Measurements from ENCODE around the gene USP10. TPM values are rescaled to one million over a fixed set of nuclear protein-coding genes. Genes with fewer than 3 reads are reported as not detected.
"Not testable (repeated sequence)": the region's sequence is repeated elsewhere in the genome, so short reads cannot be mapped to it uniquely, and the experiment has no call there.

The USP10 gene
- total RNA-seq, 1 donor from 2014 or later, result 177 TPM

DNA sequence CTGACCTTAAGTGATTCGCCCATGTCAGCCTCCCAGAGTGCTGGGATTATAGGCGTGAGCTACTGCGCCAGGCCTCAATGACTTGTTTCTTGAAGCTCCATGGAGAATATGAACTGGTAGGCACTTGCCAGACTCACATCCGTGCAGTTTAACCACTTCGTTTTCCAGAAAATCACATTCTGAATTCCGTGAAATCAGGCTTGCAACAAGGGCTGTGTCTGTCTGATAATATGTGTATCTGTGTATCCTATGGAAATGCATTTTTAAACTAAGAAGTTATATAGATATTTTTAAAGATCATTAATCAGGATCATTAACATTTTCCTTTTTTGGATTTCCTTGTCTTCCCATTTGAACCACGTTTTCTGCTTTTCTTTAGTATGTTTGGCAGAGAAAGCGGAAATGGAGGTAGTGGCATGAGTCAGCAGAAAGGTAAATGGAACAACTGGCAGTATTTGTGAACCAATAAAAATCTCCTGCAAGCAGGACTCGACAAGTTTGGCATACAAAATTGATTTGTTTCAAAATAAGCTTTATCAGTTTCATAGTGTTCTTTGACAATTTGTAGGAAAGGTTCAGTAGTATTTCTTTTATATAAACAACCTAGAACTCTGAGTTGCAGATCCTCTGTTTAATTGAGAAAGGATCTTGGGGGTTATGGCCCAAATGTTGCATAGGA, 33.0 kb downstream of the USP10 start:
- intact Hi-C loops (cut with micrococcal nuclease), result no loop called here
- no peak overlapping the region for H3K4me3 Mint-ChIP-seq
- H3K4me1 Mint-ChIP-seq, result peaks cover 44% of the 10 kb centered on the region
- no peaks in the 10 kb centered on the region for H3K9me3 Mint-ChIP-seq
- H3K36me3 Mint-ChIP-seq (ENCODE audit: low read depth), result peaks cover 18% of the 10 kb centered on the region
- no peak overlapping the region for H3K27ac Mint-ChIP-seq
- DNase-seq, result no peak
- H3K27me3 Mint-ChIP-seq, result no peaks in the 10 kb centered on the region

DNA sequence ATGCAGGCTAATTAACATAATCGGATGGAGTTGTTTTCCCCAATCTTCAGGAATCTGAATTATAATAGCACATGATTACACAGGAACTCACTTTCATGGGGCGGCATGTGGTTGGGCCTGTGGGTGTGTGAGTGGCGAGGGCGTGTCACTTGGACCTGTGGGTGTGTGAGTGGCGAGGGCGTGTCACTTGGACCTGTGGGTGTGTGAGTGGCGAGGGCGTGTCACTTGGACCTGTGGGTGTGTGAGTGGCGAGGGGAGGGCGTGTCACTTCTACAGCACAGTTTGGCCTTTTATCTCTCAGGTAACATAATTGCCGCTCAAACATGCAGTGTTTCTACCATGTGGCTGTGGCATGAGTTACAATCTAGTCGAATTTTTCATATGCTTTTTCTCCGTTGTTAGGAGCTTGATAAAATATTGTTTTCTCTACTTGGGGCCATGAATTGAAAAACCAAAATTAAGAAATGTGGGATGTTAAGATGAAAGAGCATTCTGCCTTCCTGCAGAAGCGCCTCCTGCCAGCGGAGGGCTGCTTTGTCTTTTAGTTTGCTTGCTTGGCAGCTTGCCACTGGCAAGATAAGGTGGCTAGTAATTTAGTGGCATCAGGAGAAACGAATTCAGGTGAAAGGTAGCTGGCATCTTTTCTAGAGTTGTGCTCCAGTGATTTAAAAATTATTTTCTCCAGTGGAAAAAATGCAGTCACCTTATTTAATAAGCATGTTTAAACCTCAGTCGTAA, 36.2 kb downstream of the USP10 start:
- Mint-ChIP-seq H3K9me3 (no peaks in the 10 kb centered on the region), H3K27ac (peak overlapping the region; percentile 34), H3K4me1 (peaks cover 44% of the 10 kb centered on the region), H3K4me3 (peak overlapping the region; percentile 17), H3K36me3 (ENCODE audit: low read depth) (peaks cover 26% of the 10 kb centered on the region), H3K27me3 (no peaks in the 10 kb centered on the region)
- peak; percentile 76 for DNase-seq
- intact Hi-C loops (cut with micrococcal nuclease), result loop anchor here (5.0 kb wide), 1 partner anchor 34 kb away; no protein-coding TSS in a partner anchor

DNA sequence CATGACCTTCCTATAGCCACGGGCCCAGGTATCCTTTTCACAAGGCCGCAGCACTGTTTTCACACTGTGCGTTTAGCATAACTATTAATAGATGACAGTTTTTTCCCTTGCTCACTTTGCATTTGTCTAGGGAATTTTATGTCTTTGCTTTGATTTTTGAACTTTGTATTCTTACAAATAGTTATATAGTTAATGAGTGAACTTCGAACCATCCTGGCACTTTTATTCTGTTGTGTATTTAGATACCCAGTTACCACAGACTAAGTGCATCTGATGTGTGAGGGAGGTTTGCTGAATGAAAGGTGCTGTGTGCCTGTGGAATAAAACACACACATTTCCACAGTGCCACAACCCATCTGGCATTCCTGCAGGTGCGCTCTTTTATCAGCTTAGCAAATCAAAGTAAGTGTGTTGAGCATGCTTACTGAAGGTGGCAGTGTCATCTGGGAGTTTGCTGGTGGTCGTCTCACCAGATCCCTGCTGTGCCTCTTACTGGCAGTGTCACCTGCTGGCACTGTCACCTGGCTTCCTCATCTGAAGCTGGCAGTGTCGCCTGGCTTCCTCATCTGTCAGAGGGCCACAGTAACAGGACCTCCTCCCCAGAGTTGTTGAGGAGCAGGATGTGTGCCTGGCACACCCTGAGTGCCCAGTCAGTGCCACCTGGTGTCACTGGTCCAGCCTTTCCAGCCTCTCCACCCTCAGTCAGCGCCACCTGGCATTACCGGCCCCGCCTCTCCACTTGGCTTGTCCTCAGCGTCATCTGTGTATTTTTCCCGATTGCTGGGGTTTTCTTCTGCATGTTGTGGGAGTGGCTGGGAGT, 37.6 kb downstream of the USP10 start:
- DNase-seq, result no peak
- peaks cover 51% of the 10 kb centered on the region for H3K4me1 Mint-ChIP-seq
- H3K36me3 Mint-ChIP-seq (ENCODE audit: low read depth), result peaks cover 36% of the 10 kb centered on the region
- no peak overlapping the region for H3K4me3 Mint-ChIP-seq
- H3K9me3 Mint-ChIP-seq, result no peaks in the 10 kb centered on the region
- H3K27me3 Mint-ChIP-seq, result no peaks in the 10 kb centered on the region
- H3K27ac Mint-ChIP-seq, result peak overlapping the region; percentile 71
- intact Hi-C loops (cut with micrococcal nuclease), result loop anchor here (1.0 to 5.0 kb wide), 5 partner anchors 11 to 223 kb away; no protein-coding TSS in a partner anchor

DNA sequence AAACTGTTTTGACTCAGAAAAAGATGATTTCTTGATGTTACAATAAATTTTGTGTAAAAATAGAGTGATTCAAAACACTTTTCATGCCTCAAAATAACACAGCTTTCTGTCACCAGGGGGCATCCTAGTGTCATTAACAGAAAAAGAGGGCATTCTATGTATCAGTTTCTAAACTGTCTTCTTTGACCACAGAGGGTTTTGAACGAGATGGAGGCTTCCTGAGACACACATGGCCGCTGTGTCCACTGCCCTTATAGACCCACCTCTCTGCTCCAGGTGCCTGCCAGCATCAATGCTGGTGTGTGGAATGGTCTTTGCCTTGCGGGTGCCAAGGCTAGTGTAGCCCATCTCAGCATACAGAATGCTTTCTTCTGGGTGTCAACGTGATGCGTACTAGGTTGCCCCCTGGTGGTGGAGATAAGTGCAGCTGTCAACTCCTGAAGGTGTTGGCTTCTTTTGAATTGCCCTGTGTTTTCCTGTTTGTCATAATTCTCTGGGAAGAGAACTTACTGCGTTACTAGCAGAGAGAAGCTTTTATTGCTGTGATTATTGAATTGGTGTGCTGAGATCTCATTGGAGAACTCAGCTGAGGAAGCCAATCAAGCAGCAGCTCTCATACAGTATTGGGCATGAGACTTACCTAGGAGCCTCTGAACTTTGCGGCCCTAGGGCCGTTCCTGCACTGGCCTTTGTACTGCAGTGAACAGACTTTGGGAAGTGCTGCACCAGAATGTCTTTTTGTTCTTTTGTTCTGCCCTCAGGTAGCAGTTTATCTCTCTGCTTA, 38.6 kb downstream of the USP10 start:
- peak; percentile 92 for DNase-seq
- Mint-ChIP-seq H3K4me1 (peaks cover 53% of the 10 kb centered on the region), H3K9me3 (no peaks in the 10 kb centered on the region), H3K27me3 (no peaks in the 10 kb centered on the region), H3K27ac (peak overlapping the region; percentile 71), H3K36me3 (ENCODE audit: low read depth) (peaks cover 40% of the 10 kb centered on the region), H3K4me3 (no peak overlapping the region)
- intact Hi-C loops (cut with micrococcal nuclease), result loop anchor here (1.0 to 5.0 kb wide), 5 partner anchors 12 to 224 kb away; no protein-coding TSS in a partner anchor

DNA sequence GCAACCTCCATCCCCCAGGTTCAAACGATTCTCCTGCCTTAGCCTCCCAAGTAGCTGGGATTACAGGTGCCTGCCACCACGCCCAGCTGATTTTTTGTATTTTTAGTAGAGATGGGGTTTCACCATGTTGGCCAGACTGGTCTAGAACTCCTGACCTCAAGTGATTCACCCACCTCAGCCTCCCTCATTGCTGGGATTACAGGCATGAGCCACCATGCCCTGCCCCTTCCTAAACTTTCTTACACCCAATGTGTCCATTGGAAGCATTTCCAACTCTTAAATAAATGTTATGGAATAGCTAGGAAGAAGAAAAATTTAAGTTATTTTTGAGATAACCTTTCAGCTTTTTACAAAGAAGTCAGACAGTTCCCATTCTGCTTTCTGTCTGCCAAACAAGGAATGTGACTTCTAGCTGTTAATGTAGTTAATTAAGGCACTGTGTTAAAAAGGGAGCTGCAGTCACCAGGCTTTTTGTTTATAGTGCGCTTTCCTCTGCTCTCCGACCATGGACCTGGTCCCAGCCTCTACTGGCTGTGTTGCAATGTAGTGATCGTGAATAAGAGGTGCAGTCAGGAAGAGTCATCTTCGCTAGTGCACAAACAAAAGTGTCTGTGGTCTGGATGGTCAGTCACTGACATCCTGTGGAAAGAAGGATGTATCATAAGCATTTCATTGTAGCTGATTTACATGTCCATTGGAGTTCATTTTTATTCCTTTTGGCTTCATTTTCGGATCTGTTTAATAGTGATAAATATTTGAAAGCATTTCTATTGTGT, 39.7 kb downstream of the USP10 start:
- Mint-ChIP-seq H3K27ac (no peak overlapping the region), H3K36me3 (ENCODE audit: low read depth) (peaks cover 36% of the 10 kb centered on the region), H3K4me3 (no peak overlapping the region), H3K9me3 (no peaks in the 10 kb centered on the region), H3K27me3 (no peaks in the 10 kb centered on the region), H3K4me1 (peaks cover 49% of the 10 kb centered on the region)
- DNase-seq, result no peak
- intact Hi-C loops (cut with micrococcal nuclease), result loop anchor here (2.0 to 5.0 kb wide), 3 partner anchors 13 to 225 kb away; no protein-coding TSS in a partner anchor

DNA sequence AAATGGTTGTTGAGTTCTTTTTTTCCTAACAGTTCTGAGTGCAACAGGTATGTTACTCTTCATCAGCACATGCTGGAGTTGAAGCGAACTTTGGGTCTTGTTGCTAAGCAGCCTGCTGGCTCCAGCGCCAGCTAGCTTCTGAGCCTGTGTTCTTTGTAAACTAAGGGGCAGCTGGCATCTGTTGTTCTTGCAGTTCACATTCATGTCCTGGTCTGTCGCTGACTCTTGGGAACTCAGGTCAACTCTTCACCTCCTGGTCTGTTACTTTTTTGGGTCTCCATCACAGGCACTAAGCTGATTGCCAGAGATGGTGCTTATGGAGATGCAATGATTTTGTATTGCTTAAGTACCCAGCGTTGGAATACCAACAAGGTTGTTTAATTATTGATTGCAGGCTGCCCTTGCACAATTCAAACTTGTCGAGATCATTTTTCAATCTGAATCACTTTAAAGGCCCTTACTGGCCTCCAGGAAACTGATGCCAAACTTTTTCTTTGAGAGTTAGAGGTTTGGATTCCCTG, 40.9 kb downstream of the USP10 start:
- H3K4me3 Mint-ChIP-seq, result no peak overlapping the region
- H3K4me1 Mint-ChIP-seq, result peaks cover 48% of the 10 kb centered on the region
- no peaks in the 10 kb centered on the region for H3K9me3 Mint-ChIP-seq
- no peaks in the 10 kb centered on the region for H3K27me3 Mint-ChIP-seq
- intact Hi-C loops (cut with micrococcal nuclease), result no loop called here
- H3K27ac Mint-ChIP-seq, result no peak overlapping the region
- DNase-seq, result no peak
- H3K36me3 Mint-ChIP-seq (ENCODE audit: low read depth), result peaks cover 42% of the 10 kb centered on the region

DNA sequence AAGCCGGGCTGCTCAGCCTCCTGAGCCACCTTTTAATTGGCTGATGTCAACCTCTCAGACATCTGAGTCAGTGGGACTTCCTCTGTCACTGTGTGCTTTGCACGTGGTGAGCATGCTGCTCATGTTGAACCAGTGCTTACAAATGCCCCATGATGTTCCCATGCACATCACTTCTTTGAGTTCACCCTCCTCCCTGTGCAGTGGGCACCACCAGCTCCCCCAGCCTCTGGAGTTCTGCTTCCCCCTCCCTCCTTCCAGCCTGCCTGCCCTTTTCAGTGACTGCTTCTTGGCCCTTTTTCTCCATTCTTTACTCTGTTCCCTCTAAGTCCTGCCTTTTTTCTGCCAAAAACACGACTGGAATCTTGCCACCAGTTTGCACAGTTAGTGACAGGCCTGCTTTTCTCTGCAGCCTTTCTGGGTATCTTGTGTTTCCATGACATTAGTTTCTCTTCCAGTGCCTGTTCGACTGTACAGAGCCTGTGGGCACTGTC, 41.6 kb downstream of the USP10 start:
- intact Hi-C loops (cut with micrococcal nuclease), result no loop called here
- Mint-ChIP-seq H3K9me3 (no peaks in the 10 kb centered on the region), H3K27ac (peak overlapping the region; percentile 77), H3K36me3 (ENCODE audit: low read depth) (peaks cover 38% of the 10 kb centered on the region), H3K27me3 (no peaks in the 10 kb centered on the region), H3K4me3 (no peak overlapping the region), H3K4me1 (peaks cover 41% of the 10 kb centered on the region)
- no peak for DNase-seq

DNA sequence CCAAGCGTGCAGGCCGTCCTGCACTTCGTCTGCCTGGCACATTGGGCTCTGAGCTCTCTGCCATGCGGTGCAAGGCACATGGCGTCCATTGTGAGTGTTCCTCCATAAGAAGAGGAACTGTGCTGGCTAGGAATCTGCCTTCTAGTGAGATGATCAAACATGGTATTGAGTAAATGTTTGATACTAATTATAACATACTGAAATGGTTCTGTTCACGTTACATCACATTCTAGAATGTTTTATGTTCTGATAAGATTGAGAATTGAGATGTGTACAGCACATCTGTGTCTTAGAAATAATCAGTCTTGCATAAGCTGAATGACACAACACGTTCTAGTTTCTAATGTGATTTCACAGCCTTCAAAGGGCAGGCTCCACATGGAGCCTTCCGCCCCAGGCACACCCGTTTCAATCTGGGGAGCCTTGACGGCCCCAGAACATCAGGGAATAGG, 42.9 kb downstream of the USP10 start:
- Mint-ChIP-seq H3K27me3 (no peaks in the 10 kb centered on the region), H3K9me3 (no peaks in the 10 kb centered on the region), H3K36me3 (ENCODE audit: low read depth) (peaks cover 38% of the 10 kb centered on the region), H3K4me1 (peaks cover 34% of the 10 kb centered on the region), H3K4me3 (no peak overlapping the region), H3K27ac (no peak overlapping the region)
- DNase-seq, result no peak
- intact Hi-C loops (cut with micrococcal nuclease), result no loop called here

DNA sequence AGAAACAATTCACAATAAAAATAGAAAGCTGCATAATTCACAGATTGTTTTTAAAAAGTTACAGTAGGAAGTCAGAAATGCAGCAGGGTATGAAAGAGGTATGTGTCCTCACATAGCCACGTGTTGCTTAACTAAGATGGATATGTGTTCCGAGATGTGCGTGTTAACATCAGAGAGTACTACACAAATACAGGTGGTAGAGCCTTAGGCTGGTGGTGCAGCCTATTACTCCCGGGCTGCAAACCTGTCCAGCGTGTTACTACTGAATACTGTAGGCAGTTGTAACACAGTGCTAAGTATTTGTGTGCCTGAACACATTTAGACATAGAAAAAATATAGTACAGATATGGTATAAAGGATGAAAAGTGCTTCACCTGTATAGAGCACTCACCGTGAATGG, 46.4 kb downstream of the USP10 start:
- H3K36me3 Mint-ChIP-seq (ENCODE audit: low read depth), result peaks cover 42% of the 10 kb centered on the region

DNA sequence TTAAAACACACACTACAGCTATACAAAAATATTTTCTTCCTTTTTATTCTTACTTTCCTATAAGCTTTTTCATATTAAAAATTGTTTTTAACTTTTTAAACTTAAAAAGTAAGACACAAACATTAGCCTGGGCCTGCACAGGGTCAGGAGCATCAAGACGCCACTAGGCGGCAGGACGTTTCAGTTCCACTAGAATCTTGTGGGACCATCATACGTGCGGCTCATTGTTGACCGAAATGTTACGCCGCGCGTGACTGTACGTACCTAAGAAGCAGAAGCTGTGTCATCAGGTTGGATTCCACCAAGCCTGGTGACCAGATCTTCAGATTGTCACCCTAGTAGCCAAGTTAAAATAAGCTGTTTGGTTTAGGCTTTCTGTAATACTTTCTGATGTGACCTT, 47.1 kb downstream of the USP10 start:
- H3K27me3 Mint-ChIP-seq, result no peaks in the 10 kb centered on the region
- no peak overlapping the region for H3K27ac Mint-ChIP-seq
- no peak for DNase-seq
- no peaks in the 10 kb centered on the region for H3K9me3 Mint-ChIP-seq
- H3K4me3 Mint-ChIP-seq, result no peak overlapping the region
- H3K36me3 Mint-ChIP-seq (ENCODE audit: low read depth), result peaks cover 38% of the 10 kb centered on the region
- intact Hi-C loops (cut with micrococcal nuclease), result no loop called here
- H3K4me1 Mint-ChIP-seq, result peaks cover 29% of the 10 kb centered on the region

More for the DNA sequence above, 46.4 kb downstream of the USP10 start:
- intact Hi-C loops (cut with micrococcal nuclease), result no loop called here
- Mint-ChIP-seq H3K27ac (no peak overlapping the region), H3K4me3 (no peak overlapping the region), H3K4me1 (peaks cover 28% of the 10 kb centered on the region), H3K27me3 (no peaks in the 10 kb centered on the region), H3K9me3 (no peaks in the 10 kb centered on the region)
- no peak for DNase-seq

DNA sequence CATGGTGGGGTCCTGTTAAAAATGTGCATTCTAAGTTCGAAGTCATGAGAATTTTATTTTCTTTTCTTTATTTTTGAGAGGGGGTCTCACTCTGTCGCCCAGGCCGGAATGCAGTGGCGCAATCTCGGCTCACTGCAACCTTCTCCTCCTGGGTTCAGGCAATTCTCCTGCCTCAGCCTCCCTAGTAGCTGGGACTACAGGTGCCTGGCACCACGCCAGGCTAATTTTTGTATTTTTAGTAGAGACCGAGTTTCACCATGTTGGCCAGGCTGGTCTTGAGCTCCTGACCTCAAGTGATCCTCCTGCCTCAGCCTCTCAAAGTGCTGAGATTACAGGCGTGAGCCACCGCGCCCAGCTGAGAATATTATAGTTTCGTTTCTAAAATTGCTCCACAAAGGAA, 48.4 kb downstream of the USP10 start:
- intact Hi-C loops (cut with micrococcal nuclease); H3K4me3 Mint-ChIP-seq; H3K9me3 Mint-ChIP-seq; DNase-seq; H3K27ac Mint-ChIP-seq; H3K27me3 Mint-ChIP-seq: not testable (repeated sequence)
- H3K4me1 Mint-ChIP-seq, result peaks cover 31% of the 10 kb centered on the region
- H3K36me3 Mint-ChIP-seq (ENCODE audit: low read depth), result peaks cover 36% of the 10 kb centered on the region

DNA sequence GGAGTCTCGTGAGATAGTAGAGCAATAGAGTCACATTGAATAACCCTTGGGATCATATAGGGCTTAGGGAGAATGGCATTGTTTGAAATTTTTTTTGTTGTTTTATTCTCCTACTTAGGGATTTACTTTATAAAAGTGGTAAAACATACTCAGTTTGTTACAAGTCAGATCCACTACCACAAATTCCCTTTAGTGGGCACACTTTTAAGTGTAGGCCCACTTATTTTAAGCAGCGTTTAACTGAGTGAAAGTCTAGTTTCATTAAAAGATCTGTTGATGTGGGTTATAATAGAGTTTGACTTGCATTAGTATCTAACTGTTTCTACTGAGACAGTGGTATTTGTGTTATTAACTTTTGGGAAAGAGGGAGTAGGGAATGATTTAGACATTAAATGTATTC, 49.3 kb downstream of the USP10 start:
- Mint-ChIP-seq H3K36me3 (ENCODE audit: low read depth) (peaks cover 36% of the 10 kb centered on the region), H3K27me3 (no peaks in the 10 kb centered on the region), H3K4me3 (no peak overlapping the region), H3K27ac (no peak overlapping the region), H3K4me1 (peaks cover 40% of the 10 kb centered on the region), H3K9me3 (no peaks in the 10 kb centered on the region)
- intact Hi-C loops (cut with micrococcal nuclease), result no loop called here
- DNase-seq, result no peak

All from activated CD4-positive, alpha-beta T cell treated with anti-CD3 and anti-CD28 coated beads, Interleukin-2, amount 10 ng/mL, durations not matched to agents 24 days and 14 days (primary cell).